Measurements from ENCODE around the gene SLC30A7.

- TF ChIP-seq, protein P1, sequence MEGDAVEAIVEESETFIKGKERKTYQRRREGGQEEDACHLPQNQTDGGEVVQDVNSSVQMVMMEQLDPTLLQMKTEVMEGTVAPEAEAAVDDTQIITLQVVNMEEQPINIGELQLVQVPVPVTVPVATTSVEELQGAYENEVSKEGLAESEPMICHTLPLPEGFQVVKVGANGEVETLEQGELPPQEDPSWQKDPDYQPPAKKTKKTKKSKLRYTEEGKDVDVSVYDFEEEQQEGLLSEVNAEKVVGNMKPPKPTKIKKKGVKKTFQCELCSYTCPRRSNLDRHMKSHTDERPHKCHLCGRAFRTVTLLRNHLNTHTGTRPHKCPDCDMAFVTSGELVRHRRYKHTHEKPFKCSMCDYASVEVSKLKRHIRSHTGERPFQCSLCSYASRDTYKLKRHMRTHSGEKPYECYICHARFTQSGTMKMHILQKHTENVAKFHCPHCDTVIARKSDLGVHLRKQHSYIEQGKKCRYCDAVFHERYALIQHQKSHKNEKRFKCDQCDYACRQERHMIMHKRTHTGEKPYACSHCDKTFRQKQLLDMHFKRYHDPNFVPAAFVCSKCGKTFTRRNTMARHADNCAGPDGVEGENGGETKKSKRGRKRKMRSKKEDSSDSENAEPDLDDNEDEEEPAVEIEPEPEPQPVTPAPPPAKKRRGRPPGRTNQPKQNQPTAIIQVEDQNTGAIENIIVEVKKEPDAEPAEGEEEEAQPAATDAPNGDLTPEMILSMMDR (IDR thresholded peaks at IDR 0.05; ENCODE audit: low read length), result no peak
- TF ChIP-seq EZH2phosphoT487 (IDR thresholded peaks at IDR 0.05; ENCODE audit: low read length), result no peak
These were observed 16.1 kb downstream of the SLC30A7 start for GRCh38 chr1:100912019-100912418.

Measured in MM.1S (cell line).